COLO668 (cell line): Measurements from ENCODE around the gene NCS1.

Source experiments
- DNase-seq: peaks from one replicate; lab custom pipeline; 2025; ENCODE audit not compliant: unreplicated experiment; lab: John Stamatoyannopoulos, UW

Gene NCS1

GRCh38 chr9:130172161-130172857 is at the start of gene NCS1:
Gene NCS1 (plus strand): TSS chr9:130172404. CDS start chr9:130172664, 260 bp downstream.
- peak; percentile 67 for DNase-seq

- peak; percentile 80 for DNase-seq
Measured at GRCh38 chr9:130122456-130122855, 49.7 kb upstream of the NCS1 start.

GRCh38 chr9:130124085-130124860 is 47.9 kb upstream of the NCS1 start:
- no peak for DNase-seq

- DNase-seq, result no peak
Measured at GRCh38 chr9:130126721-130127433, 45.3 kb upstream of the NCS1 start.

GRCh38 chr9:130128251-130128650 is 44.0 kb upstream of the NCS1 start:
- no peak for DNase-seq

- no peak for DNase-seq
Measured at GRCh38 chr9:130128733-130129431, 43.3 kb upstream of the NCS1 start.

GRCh38 chr9:130129432-130130061 is 42.7 kb upstream of the NCS1 start:
- DNase-seq, result no peak

GRCh38 chr9:130132746-130133145 is 39.5 kb upstream of the NCS1 start:
- no peak for DNase-seq

- no peak for DNase-seq
Measured at GRCh38 chr9:130137081-130137640, 35.0 kb upstream of the NCS1 start.

GRCh38 chr9:130137641-130138081 is 34.5 kb upstream of the NCS1 start:
- DNase-seq, result no peak

GRCh38 chr9:130138171-130138653 is 34.0 kb upstream of the NCS1 start:
- no peak for DNase-seq

GRCh38 chr9:130138791-130139190 is 33.4 kb upstream of the NCS1 start:
- DNase-seq, result no peak

- DNase-seq, result no peak
Measured at GRCh38 chr9:130139251-130139650, 33.0 kb upstream of the NCS1 start.

GRCh38 chr9:130140706-130141105 is 31.5 kb upstream of the NCS1 start:
- DNase-seq, result no peak

- no peak for DNase-seq
Measured at GRCh38 chr9:130142056-130142455, 30.1 kb upstream of the NCS1 start.

GRCh38 chr9:130142641-130143040 is 29.6 kb upstream of the NCS1 start:
- DNase-seq, result no peak

GRCh38 chr9:130143279-130143893 is 28.8 kb upstream of the NCS1 start:
- DNase-seq, result no peak

- DNase-seq, result no peak
Measured at GRCh38 chr9:130143958-130144366, 28.2 kb upstream of the NCS1 start.

GRCh38 chr9:130144703-130145102 is 27.5 kb upstream of the NCS1 start:
- DNase-seq, result peak; percentile 61

- DNase-seq, result no peak
Measured at GRCh38 chr9:130145658-130146057, 26.5 kb upstream of the NCS1 start.
